ENCODE data around the gene INPP5F.
"Not testable (repeated sequence)": the region's sequence is repeated elsewhere in the genome, so short reads cannot be mapped to it uniquely, and the experiment has no call there.

Gene INPP5F

DNA sequence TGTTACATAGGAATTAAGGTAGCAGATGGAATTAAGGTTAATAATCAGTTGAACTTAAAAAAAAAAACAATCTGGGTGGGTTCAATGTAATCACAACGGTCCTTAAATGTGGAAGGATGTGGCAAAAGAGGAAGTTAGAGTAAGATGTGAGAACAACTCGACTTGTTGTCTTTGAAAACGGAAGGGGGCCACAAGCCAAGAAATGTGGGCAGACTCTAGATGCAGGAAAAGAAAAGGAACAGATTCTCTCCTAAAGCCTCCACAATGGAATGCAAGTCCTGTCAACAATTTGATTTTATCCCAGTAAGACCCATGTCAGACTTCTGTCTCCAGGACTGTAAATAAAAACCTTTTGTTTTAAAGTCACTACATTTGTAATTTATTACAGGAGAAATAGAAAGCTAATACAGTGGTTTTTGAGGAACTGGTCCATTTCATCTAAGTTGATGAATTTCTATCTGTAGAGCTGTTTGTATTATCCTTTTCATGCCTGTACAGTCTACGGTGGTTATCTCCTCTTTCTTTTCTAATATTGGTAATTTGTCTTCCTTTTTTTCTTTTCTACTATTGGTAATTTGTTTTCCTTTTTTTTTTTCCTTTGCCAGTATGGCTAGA lies 138.2 kb downstream of the INPP5F start:
- no peak for DNase-seq (ENCODE audit: low read depth)

GRCh38 chr10:119865699-119866240 lies 139.9 kb downstream of the INPP5F start:
- no peak for DNase-seq (ENCODE audit: low read depth)

DNA sequence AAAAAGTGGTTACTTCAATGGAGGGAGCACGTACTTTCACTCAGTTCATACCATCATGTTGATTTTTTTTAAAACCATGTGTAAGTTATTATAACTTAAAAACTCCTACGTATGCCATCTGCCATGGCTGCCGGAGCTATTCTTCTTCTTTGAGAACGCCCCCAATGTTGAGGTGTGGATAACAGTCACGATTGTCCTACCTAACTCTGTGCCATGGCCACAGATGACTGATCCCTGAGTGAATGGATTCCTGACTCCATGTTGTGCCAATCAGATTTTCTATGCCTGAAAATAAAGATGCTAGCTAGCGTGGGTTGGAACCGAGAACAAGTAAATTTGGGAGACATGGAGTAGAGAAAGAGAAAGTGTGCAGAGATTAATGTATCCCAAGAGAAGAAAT lies 141.5 kb downstream of the INPP5F start:
- DNase-seq (ENCODE audit: low read depth) = no peak

DNA sequence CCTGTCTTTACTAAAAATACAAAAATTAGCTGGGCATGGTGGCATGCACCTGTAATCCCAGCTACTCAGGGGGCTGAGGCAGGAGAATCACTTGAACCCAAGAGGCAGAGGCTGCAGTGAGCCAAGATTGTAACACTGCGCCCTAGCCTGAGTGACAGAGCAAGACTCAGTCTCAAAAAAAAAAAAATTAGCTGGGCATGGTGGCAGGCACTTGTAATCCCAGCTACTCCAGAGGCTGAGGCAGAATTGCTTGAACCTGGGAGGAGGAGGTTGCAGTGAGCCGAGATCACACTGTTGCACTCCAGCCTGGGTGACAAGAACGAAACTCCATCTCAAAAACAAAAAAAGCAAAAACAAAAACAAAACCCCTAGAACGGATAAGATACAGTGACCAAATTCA lies 143.5 kb downstream of the INPP5F start:
- not testable (repeated sequence) for DNase-seq (ENCODE audit: low read depth)

- no peak for DNase-seq (ENCODE audit: low read depth)
Observed at GRCh38 chr10:119871881-119872609, 146.2 kb downstream of the INPP5F start.

DNA sequence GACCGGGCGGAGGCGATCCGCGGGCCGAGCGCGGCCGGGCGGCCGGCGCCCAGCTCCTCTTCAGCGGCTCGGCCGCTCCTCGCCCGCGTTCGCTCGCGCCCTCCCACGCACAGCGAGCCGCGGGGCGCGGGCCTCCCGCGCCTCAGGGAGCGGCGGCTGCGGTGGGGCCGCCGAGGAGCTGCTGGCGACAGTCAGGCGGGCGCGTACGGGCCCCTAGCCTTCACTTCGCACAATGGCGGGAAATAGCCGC lies 146.7 kb downstream of the INPP5F start, which contains the start of gene MCMBP:
MCMBP (minus strand) TSS at position 234 of the 250 bp plus-strand sequence. CDS start 259 bp downstream, outside the sequence.
- DNase-seq (ENCODE audit: low read depth) = no peak

GRCh38 chr10:119872860-119873681 lies 147.2 kb downstream of the INPP5F start:
- DNase-seq (ENCODE audit: low read depth) = no peak

GRCh38 chr10:119878524-119878923 lies 152.7 kb downstream of the INPP5F start:
- no peak for DNase-seq (ENCODE audit: low read depth)
